ENCODE results near the gene LRRC17.
A peak's percentile ranks its signal among the peaks of the same experiment; 100 is the strongest.

Gene LRRC17

GRCh38 chr7:102912742-102913141 lies at the start of gene LRRC17:
LRRC17 (plus strand) TSS chr7:102913000; CDS start chr7:102933914, 20,914 bp downstream.
- TF ChIP-seq CTCF (IDR thresholded peaks at IDR 0.05; ENCODE audit: extremely low read depth, missing control alignments): no peak
- no peak for DNase-seq (ENCODE audit: low spot score)

GRCh38 chr7:102864958-102865357 lies 47.8 kb upstream of the LRRC17 start:
- no peak for DNase-seq (ENCODE audit: low spot score)
- TF ChIP-seq CTCF (IDR thresholded peaks at IDR 0.05; ENCODE audit: extremely low read depth, missing control alignments): no peak

GRCh38 chr7:102866535-102867215 lies 46.1 kb upstream of the LRRC17 start:
- no peak for DNase-seq (ENCODE audit: low spot score)
- no peak for TF ChIP-seq CTCF (IDR thresholded peaks at IDR 0.05; ENCODE audit: extremely low read depth, missing control alignments)

- no peak for DNase-seq (ENCODE audit: low spot score)
- TF ChIP-seq CTCF (IDR thresholded peaks at IDR 0.05; ENCODE audit: extremely low read depth, missing control alignments): no peak
Measured at GRCh38 chr7:102869195-102869594, 43.6 kb upstream of the LRRC17 start.

- DNase-seq (ENCODE audit: low spot score): no peak
- no peak for TF ChIP-seq CTCF (IDR thresholded peaks at IDR 0.05; ENCODE audit: extremely low read depth, missing control alignments)
Measured at GRCh38 chr7:102872460-102872859, 40.3 kb upstream of the LRRC17 start.

GRCh38 chr7:102873470-102874165 lies 39.2 kb upstream of the LRRC17 start:
- no peak for DNase-seq (ENCODE audit: low spot score)
- TF ChIP-seq CTCF (IDR thresholded peaks at IDR 0.05; ENCODE audit: extremely low read depth, missing control alignments): no peak

- DNase-seq (ENCODE audit: low spot score): peak; percentile 49
- TF ChIP-seq CTCF (IDR thresholded peaks at IDR 0.05; ENCODE audit: extremely low read depth, missing control alignments): no peak
Measured at GRCh38 chr7:102874166-102874829, 38.5 kb upstream of the LRRC17 start.
